Gastrocnemius medialis (tissue), 4 donors: ENCODE measurements around the gene TMEM87B.

Experiments
- POLR2A ChIP-seq, 2 donors: fragments of 450-650 bp; IDR thresholded peaks; one replicate each; pipeline ENCODE4 v1.6.1; 2017; ENCODE audit warnings: antibody characterized with exemption in 2 of 2, mild to moderate bottlenecking in 2 of 2, moderate library complexity in 2 of 2
- TF ChIP-seq, protein P1 (sequence below), 5 experiments: fragments of 450-650 bp in 3 of 5; fragments of 200-600 bp in 2 of 5; sonication (generic) in 2 of 5; IDR thresholded peaks in 4 of 5; conservative IDR thresholded peaks in 1 of 5; 1 replicate in 4 of 5; 2 replicates in 1 of 5; pipeline ENCODE4 v1.5.1; 2016 to 2019; ENCODE audit warnings: antibody characterized with exemption in 5 of 5, mild to moderate bottlenecking in 3 of 5, moderate library complexity in 3 of 5

DNA sequence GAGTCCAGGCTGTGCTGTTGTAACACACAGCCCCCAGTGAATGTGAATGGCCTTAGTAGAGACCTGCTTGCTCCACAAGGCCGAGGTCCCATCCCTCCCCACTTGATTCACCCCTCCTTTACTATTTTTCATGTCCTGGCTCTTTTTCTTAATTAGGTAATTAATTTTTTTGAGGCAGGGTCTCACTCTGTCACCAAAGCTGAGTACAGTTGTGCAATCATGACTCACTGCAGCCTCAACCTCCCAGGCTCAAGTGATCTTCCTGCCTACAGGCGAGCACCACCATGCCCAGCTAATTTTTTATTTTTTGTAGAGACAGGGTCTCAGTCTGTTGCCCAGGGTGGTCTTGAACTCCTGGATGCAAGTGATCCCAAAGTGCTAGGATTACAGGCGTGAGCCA, 102.4 kb downstream of the TMEM87B start:
- TF ChIP-seq, protein P1, sequence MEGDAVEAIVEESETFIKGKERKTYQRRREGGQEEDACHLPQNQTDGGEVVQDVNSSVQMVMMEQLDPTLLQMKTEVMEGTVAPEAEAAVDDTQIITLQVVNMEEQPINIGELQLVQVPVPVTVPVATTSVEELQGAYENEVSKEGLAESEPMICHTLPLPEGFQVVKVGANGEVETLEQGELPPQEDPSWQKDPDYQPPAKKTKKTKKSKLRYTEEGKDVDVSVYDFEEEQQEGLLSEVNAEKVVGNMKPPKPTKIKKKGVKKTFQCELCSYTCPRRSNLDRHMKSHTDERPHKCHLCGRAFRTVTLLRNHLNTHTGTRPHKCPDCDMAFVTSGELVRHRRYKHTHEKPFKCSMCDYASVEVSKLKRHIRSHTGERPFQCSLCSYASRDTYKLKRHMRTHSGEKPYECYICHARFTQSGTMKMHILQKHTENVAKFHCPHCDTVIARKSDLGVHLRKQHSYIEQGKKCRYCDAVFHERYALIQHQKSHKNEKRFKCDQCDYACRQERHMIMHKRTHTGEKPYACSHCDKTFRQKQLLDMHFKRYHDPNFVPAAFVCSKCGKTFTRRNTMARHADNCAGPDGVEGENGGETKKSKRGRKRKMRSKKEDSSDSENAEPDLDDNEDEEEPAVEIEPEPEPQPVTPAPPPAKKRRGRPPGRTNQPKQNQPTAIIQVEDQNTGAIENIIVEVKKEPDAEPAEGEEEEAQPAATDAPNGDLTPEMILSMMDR (IDR thresholded peaks at IDR 0.05 in 4 of 5, conservative IDR thresholded peaks at IDR 0.05 in 1 of 5) = no peak
- TF ChIP-seq POLR2A (IDR thresholded peaks at IDR 0.05) = no peak
